ENCODE results near the gene RNF212.

DNA sequence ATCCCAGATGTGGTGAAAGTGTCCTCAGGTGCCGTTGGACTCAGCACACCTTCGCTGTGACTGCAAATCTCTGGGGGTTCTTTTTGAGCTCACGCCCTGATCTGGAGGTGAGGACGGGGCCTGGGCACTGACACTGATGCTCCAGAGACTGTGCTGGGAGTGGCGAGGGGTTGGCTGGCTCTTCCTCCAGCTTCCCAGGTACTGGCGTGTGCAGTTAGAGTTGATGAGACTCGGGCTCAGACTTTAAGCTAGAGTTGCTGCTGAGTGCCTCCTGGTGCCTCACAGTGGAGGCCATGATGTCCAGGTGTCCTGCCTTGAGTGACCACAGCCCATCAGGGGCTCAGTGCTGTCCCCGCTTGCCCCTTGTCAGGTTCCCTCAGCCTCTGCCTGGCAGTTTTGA lies 42.7 kb upstream of the RNF212 start:
- no peak for TF ChIP-seq CTCF (IDR thresholded peaks at IDR 0.05 in 2 of 3, conservative IDR thresholded peaks at IDR 0.05 in 1 of 3; ENCODE audit: control insufficient read depth in 2 of 3, extremely low read depth in 1 of 3, insufficient read depth in 1 of 3, low read depth in 3 of 3, low read length in 3 of 3)
- no peak for TF ChIP-seq RFX5 (IDR thresholded peaks at IDR 0.05; ENCODE audit: low read depth, low read length)
- TF ChIP-seq POLR2A (IDR thresholded peaks at IDR 0.05; ENCODE audit: low read depth, low read length) = no peak
- no peak for TF ChIP-seq EP300 (IDR thresholded peaks at IDR 0.05; ENCODE audit: borderline replicate concordance in 1 of 2, control insufficient read depth in 1 of 2, low read depth in 2 of 2, low read length in 2 of 2)
- TF ChIP-seq RAD21 (IDR thresholded peaks at IDR 0.05; ENCODE audit: insufficient read depth, low read depth, low read length) = no peak
- TF ChIP-seq, protein P1, sequence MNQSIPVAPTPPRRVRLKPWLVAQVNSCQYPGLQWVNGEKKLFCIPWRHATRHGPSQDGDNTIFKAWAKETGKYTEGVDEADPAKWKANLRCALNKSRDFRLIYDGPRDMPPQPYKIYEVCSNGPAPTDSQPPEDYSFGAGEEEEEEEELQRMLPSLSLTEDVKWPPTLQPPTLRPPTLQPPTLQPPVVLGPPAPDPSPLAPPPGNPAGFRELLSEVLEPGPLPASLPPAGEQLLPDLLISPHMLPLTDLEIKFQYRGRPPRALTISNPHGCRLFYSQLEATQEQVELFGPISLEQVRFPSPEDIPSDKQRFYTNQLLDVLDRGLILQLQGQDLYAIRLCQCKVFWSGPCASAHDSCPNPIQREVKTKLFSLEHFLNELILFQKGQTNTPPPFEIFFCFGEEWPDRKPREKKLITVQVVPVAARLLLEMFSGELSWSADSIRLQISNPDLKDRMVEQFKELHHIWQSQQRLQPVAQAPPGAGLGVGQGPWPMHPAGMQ (IDR thresholded peaks at IDR 0.05; ENCODE audit: borderline replicate concordance) = no peak

Measured in GM12878 (cell line).